Peyer's patch (tissue), 4 donors: Measurements from ENCODE around the gene CXXC5.

Source experiments
- POLR2A ChIP-seq, 2 donors: fragments of 450-650 bp; IDR thresholded peaks; one replicate each; pipeline ENCODE4 v1.5.1; 2017; ENCODE audit warnings: antibody characterized with exemption in 2 of 2, mild to moderate bottlenecking in 2 of 2, moderate library complexity in 2 of 2
- TF ChIP-seq, protein P1 (sequence below), 6 experiments: fragments of 450-650 bp in 4 of 6; fragments of 200-600 bp in 2 of 6; sonication (generic) in 1 of 6; IDR thresholded peaks; one replicate each; pipeline ENCODE4 v1.5.1; 2017 to 2019; ENCODE audit warnings: antibody characterized with exemption in 6 of 6, mild to moderate bottlenecking in 3 of 6, moderate library complexity in 1 of 6

DNA sequence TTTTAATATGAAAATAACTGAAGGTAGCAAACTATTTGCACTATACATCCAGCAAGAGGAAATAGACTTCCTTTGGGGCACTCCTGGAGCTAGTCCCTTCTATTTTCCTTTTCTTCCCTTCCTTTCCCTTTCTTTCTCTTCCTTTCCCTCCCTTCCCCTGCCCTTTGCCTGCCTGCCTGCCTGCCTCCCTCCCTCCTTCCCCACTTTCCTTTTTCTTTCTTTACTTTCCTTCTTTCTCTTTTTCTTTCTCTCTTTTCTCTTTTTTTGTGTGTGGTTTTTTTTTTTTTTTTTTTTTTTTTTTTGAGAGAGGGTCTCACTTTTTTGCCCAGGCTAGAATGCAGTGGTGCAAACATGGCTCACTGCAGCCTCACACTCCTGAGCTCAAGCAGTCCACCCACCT lies 17.3 kb upstream of the CXXC5 start:
- TF ChIP-seq, protein P1, sequence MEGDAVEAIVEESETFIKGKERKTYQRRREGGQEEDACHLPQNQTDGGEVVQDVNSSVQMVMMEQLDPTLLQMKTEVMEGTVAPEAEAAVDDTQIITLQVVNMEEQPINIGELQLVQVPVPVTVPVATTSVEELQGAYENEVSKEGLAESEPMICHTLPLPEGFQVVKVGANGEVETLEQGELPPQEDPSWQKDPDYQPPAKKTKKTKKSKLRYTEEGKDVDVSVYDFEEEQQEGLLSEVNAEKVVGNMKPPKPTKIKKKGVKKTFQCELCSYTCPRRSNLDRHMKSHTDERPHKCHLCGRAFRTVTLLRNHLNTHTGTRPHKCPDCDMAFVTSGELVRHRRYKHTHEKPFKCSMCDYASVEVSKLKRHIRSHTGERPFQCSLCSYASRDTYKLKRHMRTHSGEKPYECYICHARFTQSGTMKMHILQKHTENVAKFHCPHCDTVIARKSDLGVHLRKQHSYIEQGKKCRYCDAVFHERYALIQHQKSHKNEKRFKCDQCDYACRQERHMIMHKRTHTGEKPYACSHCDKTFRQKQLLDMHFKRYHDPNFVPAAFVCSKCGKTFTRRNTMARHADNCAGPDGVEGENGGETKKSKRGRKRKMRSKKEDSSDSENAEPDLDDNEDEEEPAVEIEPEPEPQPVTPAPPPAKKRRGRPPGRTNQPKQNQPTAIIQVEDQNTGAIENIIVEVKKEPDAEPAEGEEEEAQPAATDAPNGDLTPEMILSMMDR (IDR thresholded peaks at IDR 0.05), result no peak
- no peak for TF ChIP-seq POLR2A (IDR thresholded peaks at IDR 0.05)
